Activated CD8-positive, alpha-beta memory T cell treated with anti-CD3 and anti-CD28 coated beads for 4 hours (primary cell): ENCODE results near the gene JOSD2.

Experiments used
- DNase-seq, 2 donors: peaks; one replicate each; pipeline ENCODE4 v3.0.0-alpha.2; 2020; ENCODE audit warnings: low read depth in 2 of 2

Gene JOSD2

GRCh38 chr19:50496189-50497021 lies 14.6 kb downstream of the JOSD2 start:
- no peak for DNase-seq

DNA sequence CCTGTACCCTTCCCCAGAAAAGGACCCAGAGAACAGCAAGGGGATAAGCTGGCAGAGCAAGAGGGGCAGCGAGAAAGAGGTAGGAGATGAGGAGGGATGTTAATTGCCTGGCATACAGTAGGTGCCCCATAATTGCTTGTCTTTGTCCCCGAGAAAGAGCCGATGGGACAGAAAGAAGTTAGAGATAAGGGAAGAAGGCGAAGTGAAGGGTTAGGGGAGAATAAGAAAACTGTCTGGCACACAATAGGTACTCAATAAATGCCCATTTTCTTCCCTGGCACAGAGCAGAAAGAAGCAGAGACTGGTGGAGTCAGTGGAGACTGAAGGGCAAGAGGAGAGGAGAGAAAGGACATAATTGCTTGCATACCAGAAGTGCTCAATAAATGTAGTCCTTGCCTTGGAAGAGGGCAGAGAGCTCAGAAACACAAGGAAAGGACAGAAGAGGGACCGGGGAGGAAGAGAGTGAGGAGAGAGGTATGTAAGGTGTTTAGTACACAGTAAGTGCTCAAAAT lies 15.9 kb downstream of the JOSD2 start:
- no peak for DNase-seq

DNA sequence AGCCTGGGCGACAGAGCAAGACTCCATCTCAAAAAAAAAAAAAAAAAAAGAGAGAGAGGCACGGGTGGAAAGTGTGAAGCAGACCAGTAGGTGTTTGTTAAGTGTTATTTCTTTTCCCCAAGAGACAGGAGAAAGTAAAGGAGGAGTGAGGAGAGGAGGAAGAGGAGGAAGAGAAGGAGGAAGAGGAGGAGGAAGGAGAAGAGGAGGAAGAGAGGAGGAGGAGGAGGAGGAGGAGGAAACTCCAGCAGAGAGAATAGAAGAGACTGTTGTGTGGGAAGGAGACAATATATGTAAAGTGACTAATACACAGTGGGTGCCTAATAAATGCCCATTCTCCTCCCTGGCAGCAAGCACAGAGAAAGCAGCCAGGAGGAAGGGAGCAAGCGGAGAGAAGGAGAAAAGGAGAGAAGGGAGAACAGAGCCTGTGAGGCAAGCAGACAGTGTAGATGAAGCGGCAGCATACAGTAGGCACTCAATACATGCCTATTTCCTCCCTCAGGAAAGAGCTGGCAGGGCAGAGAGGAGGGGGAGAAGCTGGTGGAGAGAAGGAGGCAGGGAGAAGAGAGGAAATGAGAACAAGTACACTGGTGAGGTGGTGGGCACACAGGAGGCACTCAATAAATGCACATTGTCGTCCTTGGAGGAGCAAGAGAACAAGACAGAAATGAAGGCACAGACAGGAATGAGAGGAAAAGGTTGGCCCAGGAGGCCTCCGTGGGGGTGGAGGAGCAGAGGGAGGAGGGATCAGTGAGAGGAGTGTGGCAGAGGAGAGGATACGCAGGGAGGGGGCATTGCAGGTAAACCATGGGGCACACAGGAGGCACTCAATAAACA lies 16.6 kb downstream of the JOSD2 start:
- DNase-seq: no peak

- no peak for DNase-seq
Observed at GRCh38 chr19:50493171-50493570, 17.8 kb downstream of the JOSD2 start.

- DNase-seq: no peak
Observed at GRCh38 chr19:50492303-50493052, 18.5 kb downstream of the JOSD2 start.

DNA sequence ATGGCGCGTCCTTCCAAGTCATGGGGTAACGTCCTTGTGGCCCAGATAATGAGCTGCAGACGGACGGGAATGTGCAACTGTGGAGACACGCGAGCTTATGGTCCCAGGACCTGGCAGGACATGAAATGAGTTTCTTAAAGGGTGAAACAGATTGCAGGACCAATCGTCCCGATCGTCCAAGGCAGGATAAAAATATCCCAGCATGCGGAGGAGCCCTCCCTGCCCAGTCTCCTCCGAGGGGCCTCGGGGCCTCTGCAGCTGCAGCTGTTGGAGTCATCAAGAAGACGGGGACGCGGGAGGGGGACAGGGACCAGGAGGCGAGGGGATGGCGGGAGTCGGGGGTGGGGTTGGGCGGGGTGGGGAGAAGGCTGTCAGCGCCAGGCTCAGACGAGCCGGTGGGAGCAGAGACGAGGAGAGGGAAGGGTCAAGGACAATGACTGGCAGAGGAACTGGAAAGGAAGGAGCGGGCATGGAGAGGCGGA lies 20.0 kb downstream of the JOSD2 start:
- DNase-seq: no peak

DNA sequence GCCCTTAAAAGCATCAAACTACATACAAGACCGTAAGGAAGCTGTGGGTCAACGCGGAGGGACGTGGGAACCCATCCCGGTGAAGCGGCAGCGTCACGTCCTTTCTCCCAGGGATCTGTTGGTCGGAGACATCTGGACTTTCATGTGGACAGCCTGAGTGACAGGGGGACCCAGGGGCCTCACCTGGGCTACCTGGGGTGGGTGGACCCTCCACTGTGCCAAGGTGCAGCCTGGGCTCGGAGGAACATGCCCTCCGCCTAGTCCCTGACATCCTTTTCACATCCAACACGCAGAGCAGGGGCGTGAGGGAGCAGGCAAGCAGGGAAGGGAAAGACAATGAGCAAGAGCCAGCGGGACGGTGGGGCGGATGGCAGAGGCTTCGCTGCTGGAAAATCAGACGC lies 20.6 kb downstream of the JOSD2 start:
- DNase-seq: no peak

DNA sequence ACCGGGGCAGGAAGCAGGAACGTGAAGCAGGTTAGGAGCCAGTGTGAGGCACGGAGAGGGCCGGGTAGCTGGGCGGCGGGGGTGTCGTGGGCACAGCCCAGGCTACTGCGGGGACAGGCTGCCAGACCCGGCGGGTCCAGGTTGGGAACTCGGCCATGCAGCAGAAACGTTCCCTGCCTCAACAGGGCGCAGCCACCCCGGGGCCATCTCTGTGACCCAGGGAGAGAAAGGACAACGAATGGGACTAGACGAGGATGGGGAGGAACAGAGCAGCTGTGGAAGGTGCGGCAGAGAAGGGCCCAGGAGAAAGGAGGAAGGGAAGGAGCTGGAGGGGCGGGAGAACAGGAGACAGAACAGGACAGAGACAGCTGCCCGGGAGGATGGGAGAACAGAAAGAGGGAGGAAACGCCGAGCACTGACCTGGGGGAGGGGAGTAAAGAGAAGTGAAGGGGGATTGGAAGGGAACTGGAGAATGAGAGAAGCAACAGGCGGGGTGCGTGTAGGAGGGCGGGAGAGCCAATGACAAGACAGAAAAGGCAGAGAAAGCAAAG lies 21.5 kb downstream of the JOSD2 start:
- DNase-seq: no peak

- no peak for DNase-seq
Observed at GRCh38 chr19:50488389-50489194, 22.4 kb downstream of the JOSD2 start.

- no peak for DNase-seq
Observed at GRCh38 chr19:50486823-50487515, 24.0 kb downstream of the JOSD2 start.

- no peak for DNase-seq
Observed at GRCh38 chr19:50485284-50485955, 25.6 kb downstream of the JOSD2 start.

- no peak for DNase-seq
Observed at GRCh38 chr19:50482916-50483315, 28.1 kb downstream of the JOSD2 start.

DNA sequence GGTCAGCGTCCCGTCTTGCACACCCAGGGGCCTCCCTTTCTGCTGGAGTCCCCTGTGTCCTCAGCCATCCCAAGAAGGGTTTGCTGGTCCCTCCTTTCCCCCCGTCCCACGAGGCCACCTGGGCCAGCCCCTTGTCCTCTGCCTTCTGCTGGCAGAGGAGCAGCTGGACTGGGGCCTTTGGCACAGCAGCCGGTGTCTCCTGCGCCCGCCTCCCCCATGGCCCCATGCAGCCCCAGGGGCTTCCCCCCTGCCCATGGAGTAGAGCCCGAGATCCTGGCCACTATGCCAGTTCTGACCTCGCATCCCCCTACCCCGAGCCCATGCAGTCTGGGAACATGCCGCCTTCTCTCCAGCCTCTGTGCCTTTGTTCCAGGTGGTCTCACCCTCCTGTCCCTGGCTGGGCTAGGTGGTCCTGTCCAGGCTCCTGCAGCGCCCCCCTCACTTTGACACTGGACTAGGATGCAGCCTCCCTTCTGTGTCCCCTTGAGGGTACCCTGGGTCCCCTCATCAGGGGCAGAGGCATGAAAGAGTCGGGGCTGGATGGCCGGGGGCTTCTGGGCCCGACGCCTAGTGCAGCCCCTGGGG lies 28.6 kb downstream of the JOSD2 start:
- DNase-seq: no peak

DNA sequence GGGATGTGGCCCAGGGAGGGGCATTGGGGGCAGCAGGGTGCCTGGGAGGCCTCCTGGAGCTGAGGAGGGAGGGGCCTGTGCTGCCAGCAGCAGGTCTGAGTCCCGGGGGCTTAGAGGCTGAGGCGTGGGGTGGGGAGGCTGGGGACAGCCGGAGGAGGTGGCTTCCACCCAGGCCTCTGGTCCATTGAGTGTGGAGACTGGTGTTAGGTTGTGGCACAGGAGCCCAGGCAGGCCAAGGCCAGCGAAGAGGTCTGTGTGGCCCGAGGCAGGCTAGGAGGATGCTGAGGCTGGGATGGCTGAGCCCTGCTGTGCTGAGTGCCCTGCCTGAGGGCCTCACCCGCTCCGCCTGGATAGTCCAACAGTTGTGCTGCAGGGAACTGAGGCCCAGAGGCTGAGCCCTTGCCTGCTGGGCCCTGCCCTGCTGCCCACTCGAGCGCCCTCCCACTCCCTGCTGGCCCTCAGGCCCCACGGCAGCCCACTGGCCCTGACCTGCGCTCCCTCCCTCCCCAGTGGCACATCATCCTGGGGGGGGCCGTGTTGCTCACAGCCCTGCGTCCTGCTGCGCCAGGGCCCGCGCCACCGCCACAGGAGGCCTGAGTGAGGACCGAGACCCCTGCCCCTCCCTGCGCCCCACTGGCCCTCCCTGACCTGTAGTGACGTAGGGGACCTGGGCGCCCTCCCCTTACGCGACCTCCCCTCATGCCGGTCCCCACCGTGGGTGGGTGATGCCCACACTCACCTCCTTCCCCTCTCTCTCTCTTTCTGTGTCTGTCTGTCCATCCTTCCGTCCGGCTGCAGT lies 29.4 kb downstream of the JOSD2 start:
- DNase-seq: no peak

- DNase-seq: no peak
Observed at GRCh38 chr19:50480281-50481111, 30.5 kb downstream of the JOSD2 start.

DNA sequence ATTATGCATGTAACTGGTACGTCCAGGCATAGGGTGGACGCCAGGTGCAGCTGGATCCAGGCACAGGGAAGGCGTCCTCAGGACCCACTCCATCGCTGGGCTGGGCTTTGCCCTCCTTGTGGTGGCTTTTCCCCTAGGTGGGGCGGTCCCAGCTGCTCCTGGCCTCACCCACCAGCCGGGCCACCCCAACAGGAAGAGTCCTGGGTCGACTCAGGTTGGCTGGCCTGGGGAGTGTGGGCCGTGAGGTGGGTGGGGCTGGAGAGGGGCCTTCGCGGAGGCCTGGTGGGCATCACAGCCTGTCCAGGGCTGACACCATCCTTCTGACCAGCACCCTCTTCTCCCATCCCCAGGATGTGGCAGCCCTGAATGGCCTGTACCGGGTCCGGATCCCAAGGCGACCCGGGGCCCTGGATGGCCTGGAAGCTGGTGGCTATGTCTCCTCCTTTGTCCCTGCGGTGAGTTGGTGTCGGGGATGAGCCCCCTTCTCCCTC lies 31.2 kb downstream of the JOSD2 start:
- no peak for DNase-seq
